PFSK-1 (cell line): ENCODE measurements around the gene AVPR1B.

Source experiments
- FOXP2 ChIP-seq: optimal IDR thresholded peaks from 2 replicates; pipeline ENCODE3; 2011; ENCODE audit warnings: borderline replicate concordance, control low read depth, inconsistent platforms; ENCODE audit not compliant: insufficient read depth; ENCODE audit errors: extremely low read length, extremely low read depth
- POLR2AphosphoS5 ChIP-seq: IDR thresholded peaks from 2 replicates; pipeline ENCODE4 v1.6.1; 2012; ENCODE audit warnings: low read depth, mild to moderate bottlenecking, control low read depth, low read length, moderate library complexity
- SIN3A ChIP-seq: IDR thresholded peaks from 2 replicates; pipeline ENCODE4 v1.6.1; 2012; ENCODE audit warnings: mild to moderate bottlenecking, low read length, moderate library complexity, borderline replicate concordance; ENCODE audit not compliant: insufficient read depth
- TAF1 ChIP-seq: IDR thresholded peaks from 2 replicates; pipeline ENCODE4 v1.6.1; 2012; ENCODE audit warnings: low read length, control low read depth, borderline replicate concordance; ENCODE audit not compliant: insufficient read depth
- TF ChIP-seq, protein P1 (sequence below), 2 experiments: IDR thresholded peaks; 2 replicates each; pipeline versions ENCODE4 v1.6.1 to v1.8.0; 2011 to 2012; ENCODE audit warnings: low read depth in 2 of 2, low read length in 2 of 2, control low read depth in 1 of 2, inconsistent platforms in 1 of 2, mild to moderate bottlenecking in 1 of 2, moderate library complexity in 1 of 2; ENCODE audit not compliant: insufficient read depth in 1 of 2

The AVPR1B gene

GRCh38 chr1:206098242-206098919, 18.8 kb downstream of the AVPR1B start:
- TF ChIP-seq TAF1: no peak
- TF ChIP-seq, protein P1, sequence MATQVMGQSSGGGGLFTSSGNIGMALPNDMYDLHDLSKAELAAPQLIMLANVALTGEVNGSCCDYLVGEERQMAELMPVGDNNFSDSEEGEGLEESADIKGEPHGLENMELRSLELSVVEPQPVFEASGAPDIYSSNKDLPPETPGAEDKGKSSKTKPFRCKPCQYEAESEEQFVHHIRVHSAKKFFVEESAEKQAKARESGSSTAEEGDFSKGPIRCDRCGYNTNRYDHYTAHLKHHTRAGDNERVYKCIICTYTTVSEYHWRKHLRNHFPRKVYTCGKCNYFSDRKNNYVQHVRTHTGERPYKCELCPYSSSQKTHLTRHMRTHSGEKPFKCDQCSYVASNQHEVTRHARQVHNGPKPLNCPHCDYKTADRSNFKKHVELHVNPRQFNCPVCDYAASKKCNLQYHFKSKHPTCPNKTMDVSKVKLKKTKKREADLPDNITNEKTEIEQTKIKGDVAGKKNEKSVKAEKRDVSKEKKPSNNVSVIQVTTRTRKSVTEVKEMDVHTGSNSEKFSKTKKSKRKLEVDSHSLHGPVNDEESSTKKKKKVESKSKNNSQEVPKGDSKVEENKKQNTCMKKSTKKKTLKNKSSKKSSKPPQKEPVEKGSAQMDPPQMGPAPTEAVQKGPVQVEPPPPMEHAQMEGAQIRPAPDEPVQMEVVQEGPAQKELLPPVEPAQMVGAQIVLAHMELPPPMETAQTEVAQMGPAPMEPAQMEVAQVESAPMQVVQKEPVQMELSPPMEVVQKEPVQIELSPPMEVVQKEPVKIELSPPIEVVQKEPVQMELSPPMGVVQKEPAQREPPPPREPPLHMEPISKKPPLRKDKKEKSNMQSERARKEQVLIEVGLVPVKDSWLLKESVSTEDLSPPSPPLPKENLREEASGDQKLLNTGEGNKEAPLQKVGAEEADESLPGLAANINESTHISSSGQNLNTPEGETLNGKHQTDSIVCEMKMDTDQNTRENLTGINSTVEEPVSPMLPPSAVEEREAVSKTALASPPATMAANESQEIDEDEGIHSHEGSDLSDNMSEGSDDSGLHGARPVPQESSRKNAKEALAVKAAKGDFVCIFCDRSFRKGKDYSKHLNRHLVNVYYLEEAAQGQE (IDR thresholded peaks at IDR 0.05; ENCODE audit: insufficient read depth in 1 of 2, low read depth in 2 of 2, low read length in 2 of 2): no peak
- TF ChIP-seq POLR2AphosphoS5: no peak
- no peak for TF ChIP-seq FOXP2
- TF ChIP-seq SIN3A: no peak

DNA sequence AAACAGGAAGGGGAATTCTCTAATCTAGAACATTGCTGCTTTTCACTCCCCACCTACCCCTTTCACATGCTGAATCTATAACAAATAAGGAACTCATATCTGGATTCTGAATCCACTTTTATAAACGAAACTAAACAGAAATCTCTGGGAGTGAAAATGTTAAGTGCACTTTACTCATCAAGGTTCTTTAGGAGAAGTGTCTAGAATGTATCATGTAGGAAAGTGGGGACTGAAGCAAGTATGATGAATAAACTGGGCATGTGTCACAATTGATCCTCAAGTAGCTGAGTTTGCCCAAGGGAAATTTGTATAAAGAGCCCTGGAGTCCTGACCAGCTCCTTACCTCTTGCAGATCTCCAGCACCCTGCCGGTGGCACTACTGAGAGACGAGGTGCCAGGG, 19.8 kb downstream of the AVPR1B start:
- no peak for TF ChIP-seq FOXP2
- TF ChIP-seq TAF1: no peak
- no peak for TF ChIP-seq SIN3A
- TF ChIP-seq, protein P1 (IDR thresholded peaks at IDR 0.05; ENCODE audit: insufficient read depth in 1 of 2, low read depth in 2 of 2, low read length in 2 of 2): no peak
- TF ChIP-seq POLR2AphosphoS5: no peak

DNA sequence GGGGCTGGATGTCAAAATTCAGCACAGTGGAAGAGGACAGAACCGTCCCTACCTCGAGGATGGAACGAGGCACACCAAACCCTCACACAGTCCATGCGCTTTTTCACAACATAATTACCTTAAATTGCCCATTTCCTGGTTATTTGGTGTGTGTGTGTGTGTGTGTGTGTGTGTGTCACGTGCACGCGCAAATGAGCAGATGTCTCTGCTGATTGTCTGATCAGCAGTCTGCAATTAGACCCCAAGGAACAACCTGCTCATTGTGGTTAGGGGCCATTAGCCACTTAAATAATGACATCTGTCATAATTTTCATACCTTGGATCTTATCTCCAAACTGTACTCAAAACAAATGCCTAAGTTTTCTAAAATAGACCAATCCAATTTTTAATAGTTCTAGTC, 23.2 kb downstream of the AVPR1B start:
- TF ChIP-seq, protein P1 (IDR thresholded peaks at IDR 0.05; ENCODE audit: insufficient read depth in 1 of 2, low read depth in 2 of 2, low read length in 2 of 2): no peak
- TF ChIP-seq SIN3A (no peak), FOXP2 (no peak), TAF1 (no peak), POLR2AphosphoS5 (no peak)

- no peak for TF ChIP-seq POLR2AphosphoS5
- no peak for TF ChIP-seq SIN3A
- TF ChIP-seq TAF1: no peak
- TF ChIP-seq, protein P1 (IDR thresholded peaks at IDR 0.05; ENCODE audit: insufficient read depth in 1 of 2, low read depth in 2 of 2, low read length in 2 of 2): no peak
- TF ChIP-seq FOXP2: no peak
Measured at GRCh38 chr1:206089341-206089740, 27.8 kb downstream of the AVPR1B start.
